A673 (cell line): ENCODE data around the gene MYLK.

Source experiments
- EZH2 ChIP-seq: fragments of 200-600 bp; sonication (generic); IDR thresholded peaks from 2 replicates; pipeline ENCODE4 v1.6.1; 2017; ENCODE audit warnings: borderline replicate concordance, low read depth, mild to moderate bottlenecking, mixed read lengths, antibody characterized with exemption, low read length; ENCODE audit not compliant: poor library complexity, severe bottlenecking
- TF ChIP-seq, protein P1 (sequence below): fragments of 300-800, 200-600 bp; sonication (generic); conservative IDR thresholded peaks from 2 replicates; pipeline ENCODE4 v1.5.1; 2017; ENCODE audit warnings: low read depth, mild to moderate bottlenecking, antibody characterized with exemption, low read length, moderate library complexity, mixed read lengths

DNA sequence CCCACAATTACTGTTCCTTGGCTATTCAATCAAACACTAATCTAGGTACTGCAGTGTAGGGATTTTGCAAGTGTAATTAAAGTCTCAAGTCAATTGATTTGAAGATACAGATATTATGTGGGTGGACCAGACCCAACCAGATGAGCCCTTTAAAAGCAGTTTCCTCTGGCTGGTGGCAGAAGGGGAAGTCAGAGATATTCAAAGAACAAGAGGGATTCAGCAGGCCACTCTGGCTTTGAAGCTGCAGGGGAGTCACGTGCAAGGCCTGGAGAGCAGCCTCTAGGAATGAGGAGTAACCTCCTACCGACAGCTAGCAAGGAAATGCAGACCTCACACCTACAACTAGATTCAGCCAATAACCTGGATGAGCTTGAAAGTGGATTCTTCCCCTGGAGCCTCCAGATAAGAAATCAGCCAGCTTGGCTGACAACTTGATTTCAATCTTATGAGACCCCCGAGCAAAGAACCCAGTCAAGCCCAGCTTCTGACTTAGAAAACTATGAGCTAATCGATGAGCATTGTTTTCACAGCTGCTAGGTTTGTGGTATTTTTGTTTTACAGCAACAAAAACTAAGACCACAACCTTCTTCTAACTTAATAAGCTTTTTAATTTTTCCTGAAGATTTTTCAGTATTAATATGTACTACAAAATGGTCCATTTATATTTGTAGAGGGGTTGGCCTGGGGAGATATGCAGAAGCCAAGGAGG lies 312.7 kb downstream of the MYLK start:
- TF ChIP-seq, protein P1, sequence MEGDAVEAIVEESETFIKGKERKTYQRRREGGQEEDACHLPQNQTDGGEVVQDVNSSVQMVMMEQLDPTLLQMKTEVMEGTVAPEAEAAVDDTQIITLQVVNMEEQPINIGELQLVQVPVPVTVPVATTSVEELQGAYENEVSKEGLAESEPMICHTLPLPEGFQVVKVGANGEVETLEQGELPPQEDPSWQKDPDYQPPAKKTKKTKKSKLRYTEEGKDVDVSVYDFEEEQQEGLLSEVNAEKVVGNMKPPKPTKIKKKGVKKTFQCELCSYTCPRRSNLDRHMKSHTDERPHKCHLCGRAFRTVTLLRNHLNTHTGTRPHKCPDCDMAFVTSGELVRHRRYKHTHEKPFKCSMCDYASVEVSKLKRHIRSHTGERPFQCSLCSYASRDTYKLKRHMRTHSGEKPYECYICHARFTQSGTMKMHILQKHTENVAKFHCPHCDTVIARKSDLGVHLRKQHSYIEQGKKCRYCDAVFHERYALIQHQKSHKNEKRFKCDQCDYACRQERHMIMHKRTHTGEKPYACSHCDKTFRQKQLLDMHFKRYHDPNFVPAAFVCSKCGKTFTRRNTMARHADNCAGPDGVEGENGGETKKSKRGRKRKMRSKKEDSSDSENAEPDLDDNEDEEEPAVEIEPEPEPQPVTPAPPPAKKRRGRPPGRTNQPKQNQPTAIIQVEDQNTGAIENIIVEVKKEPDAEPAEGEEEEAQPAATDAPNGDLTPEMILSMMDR, result no peak
- no peak for TF ChIP-seq EZH2
